OCI-LY3 (cell line): ENCODE results near the gene PACRG.

Experiments
- EZH2phosphoT487 ChIP-seq: fragments of 200-600 bp; shearing (Covaris generic); IDR thresholded peaks from 2 replicates; pipeline ENCODE4 v1.6.1; 2018; ENCODE audit warnings: antibody characterized with exemption, mixed run types, low read depth
- TF ChIP-seq, protein P1 (sequence below): fragments of 200-600, 300-600 bp; sonication (generic); IDR thresholded peaks from 2 replicates; pipeline ENCODE4 v1.5.1; 2014; ENCODE audit warnings: antibody characterized with exemption, low read length, low read depth

DNA sequence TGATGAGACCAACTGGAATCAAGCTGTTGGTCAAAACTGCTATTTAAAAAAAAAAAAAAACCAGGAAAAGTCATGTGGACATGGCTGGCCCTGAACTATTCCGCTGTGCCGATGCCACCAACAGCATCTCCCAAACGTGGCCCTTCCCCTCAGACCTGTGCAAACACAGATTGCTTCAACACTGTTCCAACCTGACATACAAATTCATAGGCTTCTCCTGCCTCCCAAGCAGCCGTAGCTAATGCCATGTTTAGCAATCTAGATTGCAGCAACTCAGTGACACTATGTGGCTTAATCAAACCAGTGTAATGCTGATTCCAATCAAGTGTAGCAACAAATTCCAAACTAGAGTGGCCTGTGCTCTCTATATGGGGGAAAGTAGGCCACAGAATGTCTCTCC, 16.4 kb upstream of the PACRG start:
- TF ChIP-seq EZH2phosphoT487, result no peak
- TF ChIP-seq, protein P1, sequence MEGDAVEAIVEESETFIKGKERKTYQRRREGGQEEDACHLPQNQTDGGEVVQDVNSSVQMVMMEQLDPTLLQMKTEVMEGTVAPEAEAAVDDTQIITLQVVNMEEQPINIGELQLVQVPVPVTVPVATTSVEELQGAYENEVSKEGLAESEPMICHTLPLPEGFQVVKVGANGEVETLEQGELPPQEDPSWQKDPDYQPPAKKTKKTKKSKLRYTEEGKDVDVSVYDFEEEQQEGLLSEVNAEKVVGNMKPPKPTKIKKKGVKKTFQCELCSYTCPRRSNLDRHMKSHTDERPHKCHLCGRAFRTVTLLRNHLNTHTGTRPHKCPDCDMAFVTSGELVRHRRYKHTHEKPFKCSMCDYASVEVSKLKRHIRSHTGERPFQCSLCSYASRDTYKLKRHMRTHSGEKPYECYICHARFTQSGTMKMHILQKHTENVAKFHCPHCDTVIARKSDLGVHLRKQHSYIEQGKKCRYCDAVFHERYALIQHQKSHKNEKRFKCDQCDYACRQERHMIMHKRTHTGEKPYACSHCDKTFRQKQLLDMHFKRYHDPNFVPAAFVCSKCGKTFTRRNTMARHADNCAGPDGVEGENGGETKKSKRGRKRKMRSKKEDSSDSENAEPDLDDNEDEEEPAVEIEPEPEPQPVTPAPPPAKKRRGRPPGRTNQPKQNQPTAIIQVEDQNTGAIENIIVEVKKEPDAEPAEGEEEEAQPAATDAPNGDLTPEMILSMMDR, result no peak
